Measurements from ENCODE around the gene SF3A1. TPM values are rescaled to one million over a fixed set of nuclear protein-coding genes. Genes with fewer than 3 reads are reported as not detected.

SF3A1 gene
- total and polyA plus RNA-seq, 2 of the 13 experiments (the other 11 are each of a cell fraction or from before 2014, with no cell fraction given): 10.0 to 22.0 TPM

DNA sequence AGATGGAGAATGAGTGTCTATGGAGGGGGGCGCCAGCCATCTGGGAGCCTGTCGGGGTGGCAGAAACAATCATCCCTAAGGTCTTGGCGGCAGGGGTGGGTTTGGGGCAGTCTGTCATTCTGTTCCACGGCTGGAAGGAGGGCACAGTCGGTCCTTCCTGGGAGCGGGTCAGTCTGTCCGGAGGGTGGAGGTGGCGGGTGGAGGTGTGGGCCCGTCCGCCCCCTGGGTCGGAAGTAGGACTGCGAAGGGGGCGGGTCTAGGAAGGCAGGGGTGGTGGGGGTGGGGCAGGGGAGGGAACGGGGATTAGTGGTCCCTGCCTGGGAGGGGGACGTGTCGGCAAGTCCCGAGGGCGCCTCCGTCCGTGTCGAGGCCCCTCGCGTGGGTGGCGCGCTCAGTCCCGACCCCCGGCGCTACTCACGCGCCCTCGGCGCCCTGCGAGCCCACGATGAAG is 30.4 kb downstream of the SF3A1 start:
- BruUV-seq (replicated peaks): no TSS peak

More for the DNA sequence above, 30.4 kb downstream of the SF3A1 start:
- 2% methylated on average over 8 of the region's 34 CpGs for WGBS (ENCODE audit: low lambda C conversion rate)
- TF ChIP-seq SRSF1 (optimal IDR thresholded peaks at IDR 0.05; ENCODE audit: low read depth, low read length) (peak; percentile 5), HDAC1 (CRISPR knock-in tag; IDR thresholded peaks at IDR 0.05) (0 out of 2 replicates have a peak, but pooled peaks have one; percentile 1), NCOR1 (IDR thresholded peaks at IDR 0.05; ENCODE audit: borderline replicate concordance, low read length) (no peak), HNRNPK (IDR thresholded peaks at IDR 0.05; ENCODE audit: low read depth, low read length, poor library complexity, severe bottlenecking) (peak; percentile 85), ZNF660 (CRISPR knock-in tag; IDR thresholded peaks at IDR 0.05; ENCODE audit: borderline replicate concordance, low read depth) (no peak), ZSCAN25 (CRISPR knock-in tag; IDR thresholded peaks at IDR 0.05) (peak; percentile 66; the same call in 1 of the 2 replicates)
- TF ChIP-seq, protein P1, sequence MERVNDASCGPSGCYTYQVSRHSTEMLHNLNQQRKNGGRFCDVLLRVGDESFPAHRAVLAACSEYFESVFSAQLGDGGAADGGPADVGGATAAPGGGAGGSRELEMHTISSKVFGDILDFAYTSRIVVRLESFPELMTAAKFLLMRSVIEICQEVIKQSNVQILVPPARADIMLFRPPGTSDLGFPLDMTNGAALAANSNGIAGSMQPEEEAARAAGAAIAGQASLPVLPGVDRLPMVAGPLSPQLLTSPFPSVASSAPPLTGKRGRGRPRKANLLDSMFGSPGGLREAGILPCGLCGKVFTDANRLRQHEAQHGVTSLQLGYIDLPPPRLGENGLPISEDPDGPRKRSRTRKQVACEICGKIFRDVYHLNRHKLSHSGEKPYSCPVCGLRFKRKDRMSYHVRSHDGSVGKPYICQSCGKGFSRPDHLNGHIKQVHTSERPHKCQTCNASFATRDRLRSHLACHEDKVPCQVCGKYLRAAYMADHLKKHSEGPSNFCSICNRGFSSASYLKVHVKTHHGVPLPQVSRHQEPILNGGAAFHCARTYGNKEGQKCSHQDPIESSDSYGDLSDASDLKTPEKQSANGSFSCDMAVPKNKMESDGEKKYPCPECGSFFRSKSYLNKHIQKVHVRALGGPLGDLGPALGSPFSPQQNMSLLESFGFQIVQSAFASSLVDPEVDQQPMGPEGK (CRISPR knock-in tag; IDR thresholded peaks at IDR 0.05): 0 out of 2 replicates have a peak, but pooled peaks have one; percentile 19
- TF ChIP-seq, protein P2, sequence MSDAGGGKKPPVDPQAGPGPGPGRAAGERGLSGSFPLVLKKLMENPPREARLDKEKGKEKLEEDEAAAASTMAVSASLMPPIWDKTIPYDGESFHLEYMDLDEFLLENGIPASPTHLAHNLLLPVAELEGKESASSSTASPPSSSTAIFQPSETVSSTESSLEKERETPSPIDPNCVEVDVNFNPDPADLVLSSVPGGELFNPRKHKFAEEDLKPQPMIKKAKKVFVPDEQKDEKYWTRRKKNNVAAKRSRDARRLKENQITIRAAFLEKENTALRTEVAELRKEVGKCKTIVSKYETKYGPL (CRISPR knock-in tag; IDR thresholded peaks at IDR 0.05): no peak
- TF ChIP-seq, protein P3, sequence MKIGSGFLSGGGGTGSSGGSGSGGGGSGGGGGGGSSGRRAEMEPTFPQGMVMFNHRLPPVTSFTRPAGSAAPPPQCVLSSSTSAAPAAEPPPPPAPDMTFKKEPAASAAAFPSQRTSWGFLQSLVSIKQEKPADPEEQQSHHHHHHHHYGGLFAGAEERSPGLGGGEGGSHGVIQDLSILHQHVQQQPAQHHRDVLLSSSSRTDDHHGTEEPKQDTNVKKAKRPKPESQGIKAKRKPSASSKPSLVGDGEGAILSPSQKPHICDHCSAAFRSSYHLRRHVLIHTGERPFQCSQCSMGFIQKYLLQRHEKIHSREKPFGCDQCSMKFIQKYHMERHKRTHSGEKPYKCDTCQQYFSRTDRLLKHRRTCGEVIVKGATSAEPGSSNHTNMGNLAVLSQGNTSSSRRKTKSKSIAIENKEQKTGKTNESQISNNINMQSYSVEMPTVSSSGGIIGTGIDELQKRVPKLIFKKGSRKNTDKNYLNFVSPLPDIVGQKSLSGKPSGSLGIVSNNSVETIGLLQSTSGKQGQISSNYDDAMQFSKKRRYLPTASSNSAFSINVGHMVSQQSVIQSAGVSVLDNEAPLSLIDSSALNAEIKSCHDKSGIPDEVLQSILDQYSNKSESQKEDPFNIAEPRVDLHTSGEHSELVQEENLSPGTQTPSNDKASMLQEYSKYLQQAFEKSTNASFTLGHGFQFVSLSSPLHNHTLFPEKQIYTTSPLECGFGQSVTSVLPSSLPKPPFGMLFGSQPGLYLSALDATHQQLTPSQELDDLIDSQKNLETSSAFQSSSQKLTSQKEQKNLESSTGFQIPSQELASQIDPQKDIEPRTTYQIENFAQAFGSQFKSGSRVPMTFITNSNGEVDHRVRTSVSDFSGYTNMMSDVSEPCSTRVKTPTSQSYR (CRISPR knock-in tag; IDR thresholded peaks at IDR 0.05; ENCODE audit: borderline replicate concordance): peak; percentile 61; the same call in 1 of the 2 replicates
- Histone ChIP-seq H3K4me1 (ENCODE audit: insufficient read depth, low read length) (peaks cover 39% of the 10 kb centered on the region), H2AFZ (ENCODE audit: low read length) (no peak overlapping the region), H3K27me3 (ENCODE audit: control insufficient read depth in 1 of 2, insufficient read depth in 2 of 2, low read length in 2 of 2) (no peaks in the 10 kb centered on the region; a peak in 1 of 5 replicates), H4K20me1 (ENCODE audit: insufficient read depth, low read length) (no peaks in the 10 kb centered on the region), H3K9ac (ENCODE audit: insufficient read depth, low read depth, low read length) (peak overlapping the region; percentile 77), H3K79me2 (ENCODE audit: insufficient read depth, low read length) (no peaks in the 10 kb centered on the region), H3K27ac (ENCODE audit: extremely low read length, insufficient read depth, low read length) (peak overlapping the region; percentile 46), H3K36me3 (replicated peaks in 1 of 2; ENCODE audit: control insufficient read depth in 1 of 2, insufficient read depth in 2 of 2, low read length in 2 of 2) (peaks cover 0 to 4% of the 10 kb centered on the region in 2 experiments; a peak in 2 of 5 replicates), H3K4me2 (ENCODE audit: low read depth, low read length) (peak overlapping the region; percentile 70), H3K4me3 (replicated peaks in 1 of 3; ENCODE audit: insufficient read depth in 1 of 3, low read depth in 2 of 3, low read length in 3 of 3) (peak overlapping the region; percentile 69 to 95 (median 89)), H3K9me3 (ENCODE audit: low read length) (no peaks in the 10 kb centered on the region)
- DNase-seq (ENCODE audit: low spot score): no peak
- in situ Hi-C loops (cut with HindIII; ENCODE audit: extremely low pct_ligation_motif_present, low pct_unique_long_range_greater_than_20kb) (no loop called here), intact Hi-C loops (cut with micrococcal nuclease; ENCODE audit: unreplicated experiment) (loop anchor here (2.0 kb wide), 1 partner anchor 37 kb away; the partner anchor contains the start of gene CASTOR1)
- FAIRE-seq: no peak
- POLR2A ChIA-PET: interaction anchor here (0.8 to 3.6 kb wide), 11 partner anchors 8 to 560 kb away, joined by 3 to 39 read pairs (median 7); partner anchors contain the start of genes CASTOR1, CCDC157, RNF215 and SF3A1
- ATAC-seq: peak; percentile 27
- CTCF ChIA-PET (ENCODE audit: low intra/inter-chr PET ratio, low total read pairs): interaction anchor here (2.2 kb wide), 1 partner anchor 39 kb away, joined by 13 read pairs; no protein-coding TSS in a partner anchor
